Panc1 (cell line): ENCODE data around the gene UBE2N.

Source experiments
- CTCF ChIP-seq: fragments of 450-650 bp; IDR thresholded peaks from 2 replicates; pipeline ENCODE4 v1.5.1; 2017; ENCODE audit warnings: mild to moderate bottlenecking
- POLR2AphosphoS5 ChIP-seq: IDR thresholded peaks from 2 replicates; pipeline ENCODE4 v1.6.1; 2012; ENCODE audit warnings: mild to moderate bottlenecking, low read depth, low read length, moderate library complexity

GRCh38 chr12:93366422-93366821, 75.3 kb downstream of the UBE2N start:
- TF ChIP-seq POLR2AphosphoS5: no peak
- no peak for TF ChIP-seq CTCF
